NCI-H1436 treated with DMSO at 0.1 percent for 48 hours (cell line): ENCODE data around the gene CAPG.
"Not testable (repeated sequence)": the region's sequence is repeated elsewhere in the genome, so short reads cannot be mapped to it uniquely, and the experiment has no call there.

ENCODE experiments used
- DNase-seq: peaks from one replicate; lab custom pipeline; 2025; lab: John Stamatoyannopoulos, UW

Gene CAPG

GRCh38 chr2:85420536-85421259 is 10.5 kb upstream of the CAPG start:
- DNase-seq, result peak; percentile 38

DNA sequence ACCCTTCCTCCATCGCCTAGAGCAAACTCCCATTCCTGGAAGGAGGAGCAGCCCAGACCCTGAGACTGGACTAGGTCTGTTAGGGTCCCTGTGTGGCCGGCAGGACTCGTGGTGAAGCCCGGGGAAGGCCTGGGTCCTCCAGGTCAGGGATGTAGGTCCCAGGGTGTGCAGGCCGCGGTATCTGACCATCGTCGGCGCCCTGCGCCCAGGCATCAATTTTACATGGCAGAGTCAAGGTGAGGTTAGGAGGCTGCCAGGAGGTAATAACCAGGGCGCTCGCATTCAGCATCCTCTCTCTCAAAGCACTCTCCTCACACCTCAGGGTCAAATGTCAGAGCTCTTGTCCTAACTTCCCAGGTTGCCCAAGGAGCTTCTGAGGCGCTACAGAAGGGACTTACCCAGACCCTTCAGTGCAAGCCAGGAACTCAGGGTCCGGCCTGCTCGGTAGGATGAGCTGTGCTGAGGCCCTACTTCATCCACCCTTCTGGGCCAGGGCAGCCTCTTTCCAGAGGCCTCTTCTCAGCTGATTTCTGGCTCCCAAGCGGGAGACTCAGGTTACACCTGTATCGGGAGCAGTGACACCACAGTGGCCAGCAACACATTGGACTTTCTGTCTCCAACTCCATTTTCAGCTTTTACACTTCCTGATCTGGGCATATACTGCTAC is 9.0 kb upstream of the CAPG start:
- no peak for DNase-seq

- DNase-seq, result no peak
These were observed 8.2 kb upstream of the CAPG start, which contains the start of gene SH2D6 for GRCh38 chr2:85418132-85419008. TSS of gene SH2D6 (plus strand) at chr2:85418714. CDS start at chr2:85429466, 10,752 bp downstream.

DNA sequence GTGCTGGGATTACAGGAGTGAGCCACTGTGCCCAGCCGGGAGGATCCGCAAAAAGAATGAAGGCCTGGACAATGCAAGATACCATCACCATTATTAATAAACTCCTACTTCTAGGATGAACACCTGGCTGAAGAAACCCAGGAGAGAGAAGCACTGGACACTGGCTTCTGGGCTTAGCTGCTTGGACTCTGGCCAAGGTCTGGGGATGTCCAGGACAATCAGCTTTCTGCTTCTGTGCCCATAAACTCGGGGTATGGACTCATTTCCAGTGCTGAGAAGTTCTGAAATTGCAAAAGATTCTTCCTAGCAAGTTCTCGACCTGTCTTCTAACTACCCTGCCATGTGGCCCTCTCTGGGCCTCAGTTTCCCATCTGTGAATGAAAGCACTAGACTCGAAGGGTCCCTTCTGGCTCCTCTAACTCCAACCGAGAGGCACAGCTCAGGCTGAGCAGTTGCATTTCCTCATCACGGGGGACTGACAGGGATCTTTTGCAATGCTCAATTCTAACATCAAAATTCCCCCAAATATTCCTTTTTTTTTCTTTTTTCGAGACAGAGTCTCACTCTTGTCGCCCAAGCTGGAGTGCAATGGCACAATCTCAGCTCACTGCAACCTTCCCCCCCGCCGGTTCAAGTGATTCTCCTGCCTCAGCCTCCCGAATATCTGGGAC is 5.9 kb upstream of the CAPG start:
- DNase-seq, result no peak

DNA sequence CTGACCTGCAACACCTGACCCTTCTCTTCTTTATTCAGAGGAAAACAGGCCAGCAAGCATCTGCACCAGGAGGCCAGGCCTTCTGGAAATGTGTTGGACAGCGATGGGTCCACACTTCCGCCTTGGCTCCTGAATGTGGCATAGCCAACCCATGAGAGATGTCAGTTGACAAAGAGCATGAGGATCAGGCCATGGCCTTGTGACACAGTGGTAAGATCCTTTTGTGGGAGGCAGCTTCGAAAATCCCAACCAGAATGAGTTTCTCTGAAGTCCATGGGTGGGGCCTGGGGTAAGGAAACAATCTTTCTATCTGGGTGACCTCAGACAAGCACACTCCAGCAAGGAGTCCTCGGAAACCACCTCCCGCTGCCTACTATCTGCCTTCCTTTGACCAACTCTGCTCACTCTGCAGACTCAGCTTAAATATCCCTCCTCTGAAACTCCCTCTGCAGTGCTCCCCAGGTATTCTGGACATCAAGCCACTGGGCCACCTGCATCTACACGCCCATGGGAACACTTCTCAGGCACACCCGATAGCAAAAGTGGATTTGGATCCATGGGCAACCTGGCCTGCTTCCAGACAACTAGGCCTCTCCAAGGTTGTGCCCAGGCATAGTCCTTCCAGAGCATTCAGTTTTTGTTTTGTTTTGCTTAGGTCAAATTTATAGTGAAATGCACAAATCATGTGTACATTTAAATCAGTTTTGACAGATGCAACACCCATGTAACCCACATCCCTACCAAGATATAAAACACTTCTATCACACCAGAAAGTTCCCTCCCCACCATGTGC is 4.8 kb upstream of the CAPG start:
- no peak for DNase-seq

GRCh38 chr2:85414421-85414759 is 4.2 kb upstream of the CAPG start:
- DNase-seq, result not testable (repeated sequence)

DNA sequence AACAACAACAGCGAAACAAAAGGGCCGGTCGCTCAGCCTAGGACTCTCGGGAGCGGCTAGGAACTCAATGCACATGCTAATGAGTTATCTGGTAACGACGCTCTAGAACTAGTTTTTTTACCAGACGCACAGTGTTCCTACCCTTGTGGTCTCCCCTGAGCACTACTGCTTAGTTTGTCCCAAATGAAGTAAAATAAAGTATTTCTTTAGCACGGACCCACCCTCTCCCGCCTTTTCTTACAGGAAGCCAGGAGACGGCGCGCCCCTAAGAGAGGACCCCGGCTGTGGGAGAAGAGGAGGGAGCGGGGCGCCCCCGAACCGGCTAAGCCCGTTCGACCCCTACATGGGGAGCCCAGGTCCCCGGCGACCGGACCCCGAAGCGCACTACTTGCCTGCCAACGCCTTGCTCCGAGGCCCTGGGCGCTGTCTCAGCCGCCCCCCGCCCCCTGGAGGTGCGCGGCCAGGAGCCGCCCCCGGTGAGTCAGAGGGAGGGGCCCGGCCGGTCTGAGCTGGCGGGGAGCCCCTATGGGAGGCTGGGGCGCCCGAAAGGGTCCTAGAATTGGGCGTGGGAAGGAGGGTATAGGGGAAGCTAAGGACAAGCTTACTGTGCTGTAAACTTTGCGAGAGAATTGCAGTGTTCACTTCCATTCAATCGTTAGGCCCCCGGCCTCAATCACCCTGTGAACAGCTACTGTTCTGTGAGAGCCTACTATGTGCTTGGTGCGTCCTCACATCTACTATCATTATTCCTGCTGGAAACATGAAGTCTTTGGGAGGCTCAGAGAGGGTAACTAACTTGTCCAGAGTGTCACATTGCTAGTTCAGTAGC is 3.6 kb upstream of the CAPG start:
- DNase-seq, result no peak

DNA sequence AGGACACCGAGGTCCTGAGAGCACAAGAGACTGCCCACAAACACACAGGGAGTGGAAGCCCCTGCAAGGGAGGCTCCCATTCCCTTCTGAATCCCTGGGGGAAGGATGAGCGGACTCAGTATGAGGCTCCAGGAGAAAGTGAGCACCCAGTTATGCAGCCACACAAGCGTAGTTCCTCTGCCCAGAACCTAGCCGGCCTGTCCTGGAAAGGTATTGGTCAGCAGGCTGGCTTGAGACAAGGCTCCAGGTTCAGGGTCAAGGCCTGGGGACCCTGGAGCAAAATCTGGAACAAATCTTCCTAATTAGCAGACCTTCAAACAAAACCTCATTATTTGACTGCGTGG is 1.2 kb upstream of the CAPG start:
- DNase-seq, result no peak

- DNase-seq, result no peak
These were observed 628 bp upstream of the CAPG start for GRCh38 chr2:85410584-85411404.

GRCh38 chr2:85405201-85406059 is 4.7 kb downstream of the CAPG start:
- no peak for DNase-seq

DNA sequence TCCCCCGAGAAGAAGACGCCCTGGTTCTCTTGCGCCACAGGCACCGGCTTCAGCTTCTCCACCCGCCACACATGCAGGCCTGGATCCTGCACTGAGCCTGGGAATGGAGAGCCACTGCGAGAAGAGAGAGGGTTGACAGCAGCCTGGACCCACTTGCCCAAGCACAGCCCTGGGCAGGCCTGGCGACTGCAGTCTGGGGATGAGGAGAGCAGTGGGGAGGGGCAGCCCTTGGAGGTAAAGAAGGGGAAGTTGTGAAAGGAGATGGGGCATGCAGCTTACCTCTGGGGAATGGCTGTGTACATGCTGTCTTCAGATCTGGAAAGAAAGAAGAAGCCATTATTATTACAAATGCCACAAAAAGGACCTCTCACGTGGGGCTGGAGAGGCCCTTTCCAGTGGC is 8.3 kb downstream of the CAPG start:
- DNase-seq, result no peak

- DNase-seq, result no peak
These were observed 8.7 kb downstream of the CAPG start for GRCh38 chr2:85401464-85401805.

DNA sequence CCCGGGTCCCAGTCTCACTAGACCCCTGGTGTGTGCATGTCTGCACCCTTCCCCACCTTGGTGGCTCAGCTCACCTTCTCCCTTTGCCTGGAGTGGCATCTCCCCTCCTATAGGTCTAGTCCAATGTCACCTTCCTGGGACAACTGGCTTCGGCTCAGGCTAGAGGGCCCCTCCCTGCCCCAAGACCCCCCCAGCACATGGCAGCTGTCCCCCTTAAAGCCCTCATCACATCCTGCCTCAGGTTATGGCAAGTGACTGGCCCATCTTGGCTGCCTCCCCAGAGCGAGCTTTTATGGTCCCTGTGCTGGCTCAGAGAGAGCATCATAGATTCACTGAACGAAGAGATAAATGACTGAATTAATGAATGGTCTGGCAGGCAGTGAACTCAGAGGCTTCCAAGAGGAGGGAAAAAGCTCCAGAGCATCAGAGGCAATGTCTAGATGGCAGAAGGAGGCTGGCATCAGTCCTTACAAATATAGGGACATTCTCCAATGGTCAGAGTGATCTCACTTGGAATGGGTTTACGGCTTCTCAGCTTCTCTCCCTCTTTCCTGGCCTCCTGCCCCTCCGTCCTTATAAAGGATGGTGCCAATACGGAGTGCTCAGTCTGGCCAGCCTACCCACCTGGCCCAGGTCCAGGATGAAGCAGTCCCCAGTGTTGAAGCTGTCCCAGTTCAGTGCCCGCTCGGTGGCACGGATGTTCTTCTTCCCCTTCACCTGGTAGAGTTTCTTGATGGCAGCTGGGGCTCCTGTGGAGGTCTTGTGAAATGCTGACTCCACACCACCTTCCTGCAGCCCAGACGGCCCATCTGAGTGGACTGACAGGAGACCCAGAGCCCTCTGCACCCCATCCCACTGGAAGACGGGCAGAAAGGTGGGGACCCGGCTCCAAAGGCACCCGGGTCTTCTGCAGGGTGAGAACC is 9.4 kb downstream of the CAPG start:
- DNase-seq, result no peak

DNA sequence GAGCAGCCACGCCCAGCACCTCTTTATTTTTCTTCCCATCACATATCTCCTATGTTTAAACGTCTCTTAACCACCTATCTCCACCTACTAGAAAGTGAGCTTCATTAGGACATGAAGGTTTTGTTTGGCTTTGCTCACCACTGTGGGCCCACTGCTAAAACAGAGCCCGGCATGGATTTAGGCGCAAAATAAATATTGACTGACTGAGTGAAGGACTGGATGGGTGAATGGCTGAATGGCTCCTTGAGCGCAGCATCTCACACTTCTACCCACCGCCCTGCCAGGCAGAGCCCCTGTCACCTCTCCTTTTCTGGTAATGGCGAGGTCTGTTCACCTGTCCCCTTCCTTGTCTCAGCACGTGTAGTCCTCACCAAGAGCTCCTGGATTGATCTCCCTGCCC is 10.1 kb downstream of the CAPG start:
- no peak for DNase-seq

DNA sequence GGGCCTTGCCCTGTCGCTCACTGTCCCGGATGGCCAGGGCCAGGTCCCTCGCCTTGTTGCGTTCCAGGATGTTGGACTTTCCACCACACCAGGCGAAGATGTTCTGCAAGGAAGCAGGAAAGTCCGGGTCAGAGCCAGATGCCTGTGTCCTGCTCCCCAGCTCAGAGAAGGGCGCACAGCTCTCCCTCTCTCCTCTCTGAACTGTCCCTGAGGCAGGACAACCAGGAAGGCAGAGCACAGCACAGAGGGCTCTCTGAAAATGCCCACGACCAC is 11.0 kb downstream of the CAPG start:
- no peak for DNase-seq

GRCh38 chr2:85398426-85399182 is 11.6 kb downstream of the CAPG start:
- DNase-seq, result no peak

- no peak for DNase-seq
These were observed 12.2 kb downstream of the CAPG start for GRCh38 chr2:85397925-85398331.
